ENCODE measurements around the gene CNTNAP2. TPM values are rescaled to one million over a fixed set of nuclear protein-coding genes. Genes with fewer than 3 reads are reported as not detected.

Gene CNTNAP2
- polyA plus RNA-seq, 1 experiment: not detected

- no peaks in the 10 kb centered on the region for H3K27me3 ChIP-seq (ENCODE audit: control insufficient read depth, insufficient read depth, low read length)
- no peak for TF ChIP-seq CTCF (IDR thresholded peaks at IDR 0.05; ENCODE audit: insufficient read depth, low read depth, low read length)
- no peak overlapping the region for H3K4me3 ChIP-seq (ENCODE audit: low read depth, low read length)
- ChIA-PET POLR2A (no interaction called here), CTCF (no interaction called here)
- no peak for DNase-seq (ENCODE audit: low read depth)
- no peaks in the 10 kb centered on the region for H3K36me3 ChIP-seq (ENCODE audit: control insufficient read depth, insufficient read depth, low read length)
These were observed 603.6 kb downstream of the CNTNAP2 start for GRCh38 chr7:146720195-146720594.

DNA sequence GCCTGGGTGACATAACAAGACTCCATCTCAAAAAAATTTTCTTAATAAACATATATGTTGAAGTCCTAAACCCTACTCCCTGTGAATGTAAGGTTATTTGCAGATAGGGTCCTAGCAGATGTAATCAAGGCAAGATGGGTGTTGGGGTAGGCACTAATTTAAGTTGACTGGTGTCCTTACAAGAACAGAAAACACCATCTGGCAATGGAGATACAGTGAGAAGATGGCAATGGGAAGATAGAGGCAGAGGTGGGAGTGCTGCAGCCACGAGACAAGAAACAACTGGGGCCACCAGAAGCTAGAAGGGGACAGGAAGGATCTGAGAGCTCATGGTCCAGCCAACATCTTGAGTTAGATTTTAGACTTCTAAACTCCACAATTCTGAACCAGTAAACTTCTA, 606.4 kb downstream of the CNTNAP2 start:
- H3K36me3 ChIP-seq (ENCODE audit: control insufficient read depth, insufficient read depth, low read length): no peaks in the 10 kb centered on the region
- ChIA-PET POLR2A (no interaction called here), CTCF (no interaction called here)
- no peak for DNase-seq (ENCODE audit: low read depth)
- no peak overlapping the region for H3K4me3 ChIP-seq (ENCODE audit: low read depth, low read length)
- no peak for TF ChIP-seq CTCF (IDR thresholded peaks at IDR 0.05; ENCODE audit: insufficient read depth, low read depth, low read length)
- H3K27me3 ChIP-seq (ENCODE audit: control insufficient read depth, insufficient read depth, low read length): no peaks in the 10 kb centered on the region

DNA sequence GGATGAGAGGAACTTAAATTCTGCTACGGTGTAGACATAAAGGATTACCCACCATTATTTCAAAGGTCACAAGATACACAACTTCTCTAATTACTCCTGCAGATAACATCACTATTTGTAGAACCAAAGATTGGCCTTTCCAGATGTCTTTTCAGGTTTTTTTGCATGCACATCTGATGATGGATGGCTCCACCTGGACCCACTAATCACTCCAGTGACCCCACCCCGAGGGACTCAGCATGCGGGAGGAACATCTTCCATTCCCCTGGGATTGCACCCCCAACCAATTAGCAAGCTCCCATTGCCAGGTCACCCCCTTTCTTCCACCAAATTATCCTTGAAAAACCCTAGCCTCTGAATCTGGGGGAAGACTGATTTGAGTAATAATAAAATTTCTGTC, 608.9 kb downstream of the CNTNAP2 start:
- POLR2A ChIA-PET: no interaction called here
- H3K36me3 ChIP-seq (ENCODE audit: control insufficient read depth, insufficient read depth, low read length): no peaks in the 10 kb centered on the region
- CTCF ChIA-PET: no interaction called here

DNA sequence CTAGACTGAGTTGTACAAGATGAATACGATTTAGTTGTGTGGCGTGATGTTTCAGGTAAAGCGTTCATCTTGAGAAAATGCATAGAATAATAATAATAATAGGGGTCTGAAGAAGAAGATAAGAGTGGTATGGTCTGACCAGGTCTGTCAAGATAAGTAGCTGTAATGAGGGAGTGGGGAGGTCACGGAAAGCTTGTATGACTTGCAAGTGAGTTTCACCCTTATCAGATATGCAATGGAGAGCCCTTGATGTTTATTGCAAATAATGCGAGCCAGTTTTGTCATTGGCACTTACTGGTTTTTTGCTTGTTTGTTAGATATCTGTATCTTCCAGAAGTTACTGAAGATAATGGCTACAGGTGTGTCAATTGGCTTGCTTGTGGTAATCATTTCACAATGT, 611.5 kb downstream of the CNTNAP2 start:
- Histone ChIP-seq H3K27me3 (ENCODE audit: control insufficient read depth, insufficient read depth, low read length) (no peaks in the 10 kb centered on the region), H3K36me3 (ENCODE audit: control insufficient read depth, insufficient read depth, low read length) (no peaks in the 10 kb centered on the region), H3K4me3 (ENCODE audit: low read depth, low read length) (no peak overlapping the region)
- POLR2A ChIA-PET: no interaction called here
- TF ChIP-seq CTCF (IDR thresholded peaks at IDR 0.05; ENCODE audit: insufficient read depth, low read depth, low read length): no peak
- CTCF ChIA-PET: interaction anchor here (0.5 kb wide), 1 partner anchor 132 kb away, joined by 4 read pairs; no protein-coding TSS in a partner anchor
- no peak for DNase-seq (ENCODE audit: low read depth)

More for the DNA sequence above, 608.9 kb downstream of the CNTNAP2 start:
- no peak overlapping the region for H3K4me3 ChIP-seq (ENCODE audit: low read depth, low read length)
- H3K27me3 ChIP-seq (ENCODE audit: control insufficient read depth, insufficient read depth, low read length): no peaks in the 10 kb centered on the region
- no peak for DNase-seq (ENCODE audit: low read depth)
- no peak for TF ChIP-seq CTCF (IDR thresholded peaks at IDR 0.05; ENCODE audit: insufficient read depth, low read depth, low read length)

GRCh38 chr7:146728611-146729010, 612.0 kb downstream of the CNTNAP2 start:
- H3K27me3 ChIP-seq (ENCODE audit: control insufficient read depth, insufficient read depth, low read length): no peaks in the 10 kb centered on the region
- no peak for TF ChIP-seq CTCF (IDR thresholded peaks at IDR 0.05; ENCODE audit: insufficient read depth, low read depth, low read length)
- no peaks in the 10 kb centered on the region for H3K36me3 ChIP-seq (ENCODE audit: control insufficient read depth, insufficient read depth, low read length)
- ChIA-PET POLR2A (no interaction called here), CTCF (no interaction called here)
- no peak for DNase-seq (ENCODE audit: low read depth)
- no peak overlapping the region for H3K4me3 ChIP-seq (ENCODE audit: low read depth, low read length)

Data from BJ (cell line).